Measurements from ENCODE around the gene TARBP2.
"Not testable (repeated sequence)": the region's sequence is repeated elsewhere in the genome, so short reads cannot be mapped to it uniquely, and the experiment has no call there.

The TARBP2 gene

GRCh38 chr12:53472056-53472582 lies 29.0 kb upstream of the TARBP2 start:
- DNase-seq: no peak
- intact Hi-C loops (cut with DNase I): no loop called here

- intact Hi-C loops (cut with DNase I): no loop called here
- DNase-seq: no peak
Measured at GRCh38 chr12:53474077-53474476, 27.0 kb upstream of the TARBP2 start.

GRCh38 chr12:53474819-53475218 lies 26.3 kb upstream of the TARBP2 start:
- intact Hi-C loops (cut with DNase I): no loop called here
- no peak for DNase-seq

- intact Hi-C loops (cut with DNase I): no loop called here
Measured at GRCh38 chr12:53476769-53477209, 24.3 kb upstream of the TARBP2 start.

GRCh38 chr12:53478865-53479264 lies 22.2 kb upstream of the TARBP2 start:
- intact Hi-C loops (cut with DNase I): no loop called here
- DNase-seq: no peak

More at GRCh38 chr12:53476769-53477209, 24.3 kb upstream of the TARBP2 start:
- DNase-seq: no peak

- intact Hi-C loops (cut with DNase I): no loop called here
- no peak for DNase-seq
Measured at GRCh38 chr12:53479331-53479730, 21.8 kb upstream of the TARBP2 start.

GRCh38 chr12:53480491-53481442 lies 20.3 kb upstream of the TARBP2 start:
- intact Hi-C loops (cut with DNase I): no loop called here
- no peak for DNase-seq

- DNase-seq; intact Hi-C loops (cut with DNase I): not testable (repeated sequence)
Measured at GRCh38 chr12:53481458-53481857, 19.6 kb upstream of the TARBP2 start.

GRCh38 chr12:53481939-53482586 lies 19.0 kb upstream of the TARBP2 start:
- intact Hi-C loops (cut with DNase I): no loop called here
- peak in 1 of 10 donors; percentile 63 for DNase-seq

- DNase-seq: peak in 1 of 10 donors; percentile 63
- intact Hi-C loops (cut with DNase I): no loop called here
Measured at GRCh38 chr12:53482626-53483168, 18.4 kb upstream of the TARBP2 start.

- intact Hi-C loops (cut with DNase I): no loop called here
- peak in 1 of 10 donors; percentile 68 for DNase-seq
Measured at GRCh38 chr12:53483225-53483978, 17.7 kb upstream of the TARBP2 start.

GRCh38 chr12:53483979-53484377 lies 17.1 kb upstream of the TARBP2 start:
- intact Hi-C loops (cut with DNase I): no loop called here
- no peak for DNase-seq

GRCh38 chr12:53484686-53485575 lies 16.2 kb upstream of the TARBP2 start:
- no peak for DNase-seq
- intact Hi-C loops (cut with DNase I): no loop called here

GRCh38 chr12:53485955-53486735 lies 14.9 kb upstream of the TARBP2 start:
- intact Hi-C loops (cut with DNase I): no loop called here
- no peak for DNase-seq

GRCh38 chr12:53486736-53487487 lies 14.2 kb upstream of the TARBP2 start:
- no peak for DNase-seq
- intact Hi-C loops (cut with DNase I): no loop called here

- DNase-seq: no peak
- intact Hi-C loops (cut with DNase I): no loop called here
Measured at GRCh38 chr12:53489242-53489864, 11.7 kb upstream of the TARBP2 start.

- DNase-seq: no peak
Measured at GRCh38 chr12:53492188-53492587, 8.9 kb upstream of the TARBP2 start.

More at GRCh38 chr12:53492188-53492587, 8.9 kb upstream of the TARBP2 start:
- intact Hi-C loops (cut with DNase I): no loop called here
